AG09309 (cell line): Measurements from ENCODE around the gene GARS1.

ENCODE experiments used
- DNase-seq: peaks from one replicate; pipeline ENCODE4 v3.0.0-alpha.2; 2010; ENCODE audit warnings: low read depth
- H3K4me3 ChIP-seq: 2 replicates; pipeline ENCODE4 v1.5.1; 2011; ENCODE audit warnings: mild to moderate bottlenecking, low read depth, low read length, moderate library complexity; ENCODE audit not compliant: control insufficient read depth
- TF ChIP-seq, protein P1 (sequence below): IDR thresholded peaks from 2 replicates; pipeline ENCODE4 v1.5.1; 2011; ENCODE audit warnings: mild to moderate bottlenecking, low read depth, low read length, inconsistent platforms; ENCODE audit not compliant: insufficient read depth, control insufficient read depth; ENCODE audit errors: missing control alignments

Gene GARS1

GRCh38 chr7:30561389-30561788 is 33.3 kb upstream of the GARS1 start:
- DNase-seq, result no peak
- TF ChIP-seq, protein P1, sequence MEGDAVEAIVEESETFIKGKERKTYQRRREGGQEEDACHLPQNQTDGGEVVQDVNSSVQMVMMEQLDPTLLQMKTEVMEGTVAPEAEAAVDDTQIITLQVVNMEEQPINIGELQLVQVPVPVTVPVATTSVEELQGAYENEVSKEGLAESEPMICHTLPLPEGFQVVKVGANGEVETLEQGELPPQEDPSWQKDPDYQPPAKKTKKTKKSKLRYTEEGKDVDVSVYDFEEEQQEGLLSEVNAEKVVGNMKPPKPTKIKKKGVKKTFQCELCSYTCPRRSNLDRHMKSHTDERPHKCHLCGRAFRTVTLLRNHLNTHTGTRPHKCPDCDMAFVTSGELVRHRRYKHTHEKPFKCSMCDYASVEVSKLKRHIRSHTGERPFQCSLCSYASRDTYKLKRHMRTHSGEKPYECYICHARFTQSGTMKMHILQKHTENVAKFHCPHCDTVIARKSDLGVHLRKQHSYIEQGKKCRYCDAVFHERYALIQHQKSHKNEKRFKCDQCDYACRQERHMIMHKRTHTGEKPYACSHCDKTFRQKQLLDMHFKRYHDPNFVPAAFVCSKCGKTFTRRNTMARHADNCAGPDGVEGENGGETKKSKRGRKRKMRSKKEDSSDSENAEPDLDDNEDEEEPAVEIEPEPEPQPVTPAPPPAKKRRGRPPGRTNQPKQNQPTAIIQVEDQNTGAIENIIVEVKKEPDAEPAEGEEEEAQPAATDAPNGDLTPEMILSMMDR, result no peak
- H3K4me3 ChIP-seq, result no peak overlapping the region

- TF ChIP-seq, protein P1, result no peak
- DNase-seq, result no peak
- no peak overlapping the region for H3K4me3 ChIP-seq
These were observed 32.2 kb upstream of the GARS1 start for GRCh38 chr7:30562498-30562897.

DNA sequence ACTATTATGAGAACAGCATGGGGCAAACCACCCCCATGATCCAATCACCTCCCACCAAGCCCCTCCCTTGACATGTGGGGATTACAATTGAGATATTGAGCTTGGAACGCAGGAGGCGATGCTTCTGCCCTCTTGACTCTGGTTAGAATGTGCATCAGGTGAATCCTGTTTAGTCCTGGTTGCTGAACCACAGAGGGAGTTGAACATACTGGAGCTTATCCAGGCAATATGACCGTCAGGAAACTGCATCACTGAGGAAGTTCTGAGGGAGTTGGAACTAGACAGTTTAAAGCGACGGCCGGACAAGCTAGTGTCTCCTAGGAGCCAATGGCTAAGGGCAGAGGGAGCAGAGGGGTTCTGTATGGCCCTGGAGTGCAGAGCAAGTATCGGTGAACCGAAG is 31.8 kb upstream of the GARS1 start:
- H3K4me3 ChIP-seq, result no peak overlapping the region
- TF ChIP-seq, protein P1, result no peak
- DNase-seq, result no peak

GRCh38 chr7:30563326-30563942 is 31.2 kb upstream of the GARS1 start:
- TF ChIP-seq, protein P1, result no peak
- DNase-seq, result no peak
- no peak overlapping the region for H3K4me3 ChIP-seq

- TF ChIP-seq, protein P1, result peak; percentile 87
- H3K4me3 ChIP-seq, result no peak overlapping the region
- DNase-seq, result peak; percentile 55
These were observed 30.3 kb upstream of the GARS1 start for GRCh38 chr7:30564243-30564892.

GRCh38 chr7:30566596-30566995 is 28.1 kb upstream of the GARS1 start:
- DNase-seq, result no peak
- TF ChIP-seq, protein P1, result no peak
- no peak overlapping the region for H3K4me3 ChIP-seq
